ENCODE results near the gene EREG. TPM values are rescaled to one million over a fixed set of nuclear protein-coding genes. Genes with fewer than 3 reads are reported as not detected.

The EREG gene
- total and polyA plus RNA-seq, 2 donors = 0.05 to 0.48 TPM

DNA sequence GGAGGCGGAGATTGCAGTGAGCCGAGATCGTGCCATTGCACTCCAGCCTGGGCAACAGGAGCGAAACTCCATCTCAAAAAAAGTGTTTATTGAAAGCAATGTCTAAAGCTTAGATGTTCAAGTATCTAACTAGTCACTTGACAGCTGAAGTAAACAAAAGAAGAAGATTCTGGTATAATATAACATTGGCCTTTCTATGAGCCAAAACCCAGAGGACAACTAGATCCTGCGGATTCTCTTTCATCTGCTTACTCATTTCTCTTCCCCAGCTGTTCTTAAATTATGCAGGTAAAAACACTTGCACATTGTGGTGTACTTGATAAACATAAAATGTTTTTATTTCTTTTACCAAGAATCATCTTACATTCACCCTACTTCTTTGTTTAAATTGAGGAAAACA lies 55.9 kb downstream of the EREG start:
- DNase-seq (ENCODE audit: low read depth in 6 of 9, low spot score in 9 of 9) = no peak
- 75% methylated on average over 5 of the region's 5 CpGs for WGBS
- Histone ChIP-seq H3K36me3 (ENCODE audit: control insufficient read depth in 2 of 2, insufficient read depth in 2 of 2, low read length in 1 of 2) (no peaks in the 10 kb centered on the region), H3K4me1 (ENCODE audit: control insufficient read depth in 2 of 2, insufficient read depth in 2 of 2, low read length in 2 of 2) (no peaks in the 10 kb centered on the region), H3K9me3 (ENCODE audit: control insufficient read depth in 2 of 2, insufficient read depth in 1 of 2, low read length in 1 of 2) (no peaks in the 10 kb centered on the region), H3K27me3 (ENCODE audit: control insufficient read depth in 2 of 2, insufficient read depth in 1 of 2, low read length in 1 of 2) (no peaks in the 10 kb centered on the region), H3K27ac (ENCODE audit: low read depth in 1 of 2, low read length in 1 of 2) (no peak overlapping the region), H3K4me3 (ENCODE audit: low read length in 2 of 2) (no peak overlapping the region)

- no peaks in the 10 kb centered on the region for H3K9me3 ChIP-seq (ENCODE audit: control insufficient read depth in 2 of 2, insufficient read depth in 1 of 2, low read length in 1 of 2)
- H3K4me1 ChIP-seq (ENCODE audit: control insufficient read depth in 2 of 2, insufficient read depth in 2 of 2, low read length in 2 of 2) = no peaks in the 10 kb centered on the region
- DNase-seq (ENCODE audit: low read depth in 6 of 9, low spot score in 9 of 9) = no peak
- no peak overlapping the region for H3K4me3 ChIP-seq (ENCODE audit: low read length in 2 of 2)
- no peaks in the 10 kb centered on the region for H3K27me3 ChIP-seq (ENCODE audit: control insufficient read depth in 2 of 2, insufficient read depth in 1 of 2, low read length in 1 of 2)
- H3K36me3 ChIP-seq (ENCODE audit: control insufficient read depth in 2 of 2, insufficient read depth in 2 of 2, low read length in 1 of 2) = no peaks in the 10 kb centered on the region
- 94% methylated on average over 1 of the region's 1 CpG for WGBS
- H3K27ac ChIP-seq (ENCODE audit: low read depth in 1 of 2, low read length in 1 of 2) = no peak overlapping the region
Observed at GRCh38 chr4:74423104-74423503, 58.2 kb downstream of the EREG start.

- no peak for DNase-seq (ENCODE audit: low read depth in 6 of 9, low spot score in 9 of 9)
- H3K4me1 ChIP-seq (ENCODE audit: control insufficient read depth in 2 of 2, insufficient read depth in 2 of 2, low read length in 2 of 2) = no peaks in the 10 kb centered on the region
- H3K4me3 ChIP-seq (ENCODE audit: low read length in 2 of 2) = no peak overlapping the region
- H3K27me3 ChIP-seq (ENCODE audit: control insufficient read depth in 2 of 2, insufficient read depth in 1 of 2, low read length in 1 of 2) = no peaks in the 10 kb centered on the region
- H3K36me3 ChIP-seq (ENCODE audit: control insufficient read depth in 2 of 2, insufficient read depth in 2 of 2, low read length in 1 of 2) = no peaks in the 10 kb centered on the region
- H3K27ac ChIP-seq (ENCODE audit: low read depth in 1 of 2, low read length in 1 of 2) = no peak overlapping the region
- 99% methylated on average over 2 of the region's 2 CpGs for WGBS
- no peaks in the 10 kb centered on the region for H3K9me3 ChIP-seq (ENCODE audit: control insufficient read depth in 2 of 2, insufficient read depth in 1 of 2, low read length in 1 of 2)
Observed at GRCh38 chr4:74424111-74424510, 59.2 kb downstream of the EREG start.

DNA sequence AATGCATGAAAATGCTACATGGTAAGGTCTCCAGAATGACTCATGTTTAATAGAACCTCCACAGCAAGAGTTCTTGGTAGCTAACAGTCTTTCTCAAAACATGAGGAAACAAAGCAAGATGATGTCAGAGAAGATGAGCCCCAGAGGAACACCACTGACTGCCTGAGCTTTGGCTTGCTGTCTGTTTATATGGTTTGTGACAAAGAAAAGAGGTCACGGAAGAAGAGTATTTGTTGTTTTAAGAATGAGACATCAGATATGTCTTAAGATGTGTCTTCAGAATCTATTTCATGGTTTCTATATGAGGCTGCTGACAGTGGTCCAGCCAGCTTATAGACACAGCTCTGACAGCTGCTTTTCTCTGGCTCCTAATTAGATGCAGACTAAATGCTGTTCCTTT lies 61.2 kb downstream of the EREG start:
- Histone ChIP-seq H3K36me3 (ENCODE audit: control insufficient read depth in 2 of 2, insufficient read depth in 2 of 2, low read length in 1 of 2) (no peaks in the 10 kb centered on the region), H3K9me3 (ENCODE audit: control insufficient read depth in 2 of 2, insufficient read depth in 1 of 2, low read length in 1 of 2) (no peaks in the 10 kb centered on the region), H3K4me1 (ENCODE audit: control insufficient read depth in 2 of 2, insufficient read depth in 2 of 2, low read length in 2 of 2) (no peaks in the 10 kb centered on the region), H3K27ac (ENCODE audit: low read depth in 1 of 2, low read length in 1 of 2) (no peak overlapping the region), H3K4me3 (ENCODE audit: low read length in 2 of 2) (no peak overlapping the region), H3K27me3 (ENCODE audit: control insufficient read depth in 2 of 2, insufficient read depth in 1 of 2, low read length in 1 of 2) (no peaks in the 10 kb centered on the region)
- 100% methylated on average over 1 of the region's 1 CpG for WGBS
- no peak for DNase-seq (ENCODE audit: low read depth in 6 of 9, low spot score in 9 of 9)

DNA sequence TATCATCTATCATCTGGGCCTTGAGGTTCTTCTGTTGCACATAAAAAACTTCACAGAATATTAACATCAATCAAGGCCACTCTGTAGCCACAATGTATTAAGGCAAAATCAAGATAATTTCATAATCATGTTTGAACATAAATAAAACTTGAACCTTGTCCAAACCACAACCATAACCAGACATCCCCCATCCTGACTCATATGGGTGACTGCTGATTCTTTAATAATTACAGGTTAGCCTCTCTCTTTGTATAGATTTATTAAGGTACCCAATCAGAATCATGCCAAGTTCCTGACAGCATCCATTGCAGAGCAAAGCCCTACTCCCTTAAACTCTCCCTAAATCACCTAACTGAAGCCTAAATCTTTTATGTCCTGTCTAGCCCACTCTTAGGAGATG lies 63.3 kb downstream of the EREG start:
- Histone ChIP-seq H3K9me3 (ENCODE audit: control insufficient read depth in 2 of 2, insufficient read depth in 1 of 2, low read length in 1 of 2) (no peaks in the 10 kb centered on the region), H3K27ac (ENCODE audit: low read depth in 1 of 2, low read length in 1 of 2) (no peak overlapping the region), H3K27me3 (ENCODE audit: control insufficient read depth in 2 of 2, insufficient read depth in 1 of 2, low read length in 1 of 2) (no peaks in the 10 kb centered on the region), H3K4me1 (ENCODE audit: control insufficient read depth in 2 of 2, insufficient read depth in 2 of 2, low read length in 2 of 2) (no peaks in the 10 kb centered on the region), H3K36me3 (ENCODE audit: control insufficient read depth in 2 of 2, insufficient read depth in 2 of 2, low read length in 1 of 2) (no peaks in the 10 kb centered on the region), H3K4me3 (ENCODE audit: low read length in 2 of 2) (no peak overlapping the region)
- no peak for DNase-seq (ENCODE audit: low read depth in 6 of 9, low spot score in 9 of 9)

DNA sequence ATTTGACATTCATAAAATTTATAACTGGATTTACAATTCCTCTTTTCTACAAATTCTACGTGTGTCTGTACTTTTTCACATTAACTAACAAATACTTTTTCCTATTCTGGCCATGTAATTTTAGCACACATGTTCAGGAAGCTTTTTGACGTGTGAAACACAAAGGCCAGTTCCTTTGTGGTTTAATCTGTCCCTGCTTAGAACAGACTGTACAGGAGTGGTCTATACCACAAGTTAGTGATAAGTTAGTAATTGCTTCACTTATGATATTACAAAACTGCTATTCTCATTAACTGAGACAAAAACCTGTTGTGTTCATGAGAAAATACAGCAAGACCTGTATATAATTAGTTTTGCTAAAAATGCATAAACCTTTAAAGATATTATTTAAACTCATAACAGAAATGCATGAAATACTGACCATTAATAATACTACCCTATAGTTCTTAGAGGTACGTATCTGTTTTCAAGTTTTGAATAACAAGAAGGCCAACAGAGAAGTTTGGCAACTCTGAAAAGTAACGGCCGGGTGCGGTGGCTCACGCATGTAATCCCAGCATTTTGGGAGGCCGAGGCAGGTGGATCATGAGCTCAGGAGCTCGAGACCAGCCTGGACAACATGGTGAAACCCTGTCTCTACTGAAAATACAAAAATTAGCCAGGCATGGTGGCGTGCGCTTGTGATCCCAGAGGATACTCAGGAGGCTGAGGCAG lies 66.3 kb downstream of the EREG start:
- Histone ChIP-seq H3K36me3 (ENCODE audit: control insufficient read depth in 2 of 2, insufficient read depth in 2 of 2, low read length in 1 of 2) (no peaks in the 10 kb centered on the region), H3K27me3 (ENCODE audit: control insufficient read depth in 2 of 2, insufficient read depth in 1 of 2, low read length in 1 of 2) (no peaks in the 10 kb centered on the region), H3K4me1 (ENCODE audit: control insufficient read depth in 2 of 2, insufficient read depth in 2 of 2, low read length in 2 of 2) (no peaks in the 10 kb centered on the region), H3K4me3 (ENCODE audit: low read length in 2 of 2) (no peak overlapping the region), H3K9me3 (ENCODE audit: control insufficient read depth in 2 of 2, insufficient read depth in 1 of 2, low read length in 1 of 2) (no peaks in the 10 kb centered on the region), H3K27ac (ENCODE audit: low read depth in 1 of 2, low read length in 1 of 2) (no peak overlapping the region)
- 55% methylated on average over 11 of the region's 11 CpGs for WGBS
- DNase-seq (ENCODE audit: low read depth in 6 of 9, low spot score in 9 of 9) = no peak

- Histone ChIP-seq H3K27me3 (ENCODE audit: control insufficient read depth in 2 of 2, insufficient read depth in 1 of 2, low read length in 1 of 2) (no peaks in the 10 kb centered on the region), H3K4me1 (ENCODE audit: control insufficient read depth in 2 of 2, insufficient read depth in 2 of 2, low read length in 2 of 2) (no peaks in the 10 kb centered on the region), H3K36me3 (ENCODE audit: control insufficient read depth in 2 of 2, insufficient read depth in 2 of 2, low read length in 1 of 2) (no peaks in the 10 kb centered on the region), H3K27ac (ENCODE audit: low read depth in 1 of 2, low read length in 1 of 2) (no peak overlapping the region), H3K4me3 (ENCODE audit: low read length in 2 of 2) (no peak overlapping the region), H3K9me3 (ENCODE audit: control insufficient read depth in 2 of 2, insufficient read depth in 1 of 2, low read length in 1 of 2) (peaks cover 0 to 3% of the 10 kb centered on the region in 2 donors)
- no peak for DNase-seq (ENCODE audit: low read depth in 6 of 9, low spot score in 9 of 9)
- WGBS = 96% methylated on average over 2 of the region's 2 CpGs
Observed at GRCh38 chr4:74433043-74433442, 68.1 kb downstream of the EREG start.

DNA sequence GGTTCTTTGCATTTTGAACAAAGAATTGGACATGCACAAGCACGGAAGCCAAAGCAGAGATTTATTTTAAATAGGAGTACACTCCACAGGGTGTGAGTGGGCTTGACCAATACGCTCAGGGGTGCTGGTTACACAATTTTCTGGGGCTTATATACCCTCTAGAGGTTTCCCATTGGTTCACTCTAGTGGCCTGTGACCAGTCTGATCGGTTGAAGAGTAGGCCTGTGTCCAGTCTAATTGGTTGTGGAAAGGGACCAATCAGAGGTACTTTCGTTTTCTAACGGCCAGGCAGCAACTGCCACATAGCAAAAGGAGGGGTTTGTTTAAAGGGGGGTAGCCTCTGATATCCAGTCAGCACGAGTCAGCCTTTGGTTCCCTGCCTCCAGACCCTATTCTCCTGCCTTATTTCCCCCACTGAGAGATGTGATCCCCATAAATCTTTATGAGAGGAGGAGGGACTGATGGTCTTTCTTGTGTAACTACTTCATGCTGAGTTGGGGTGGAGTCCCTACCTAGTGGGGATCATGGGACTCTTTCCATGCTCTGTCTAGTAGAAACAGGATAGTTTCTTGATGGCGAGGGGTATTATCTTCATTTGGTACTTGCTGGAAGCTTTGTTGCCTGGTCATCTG lies 68.7 kb downstream of the EREG start:
- WGBS = 81% methylated on average over 7 of the region's 7 CpGs
- Histone ChIP-seq H3K4me1 (ENCODE audit: control insufficient read depth in 2 of 2, insufficient read depth in 2 of 2, low read length in 2 of 2) (no peaks in the 10 kb centered on the region), H3K27me3 (ENCODE audit: control insufficient read depth in 2 of 2, insufficient read depth in 1 of 2, low read length in 1 of 2) (no peaks in the 10 kb centered on the region), H3K36me3 (ENCODE audit: control insufficient read depth in 2 of 2, insufficient read depth in 2 of 2, low read length in 1 of 2) (no peaks in the 10 kb centered on the region), H3K27ac (ENCODE audit: low read depth in 1 of 2, low read length in 1 of 2) (no peak overlapping the region), H3K4me3 (ENCODE audit: low read length in 2 of 2) (no peak overlapping the region), H3K9me3 (ENCODE audit: control insufficient read depth in 2 of 2, insufficient read depth in 1 of 2, low read length in 1 of 2) (peaks cover 0 to 3% of the 10 kb centered on the region in 2 donors)
- DNase-seq (ENCODE audit: low read depth in 6 of 9, low spot score in 9 of 9) = no peak

DNA sequence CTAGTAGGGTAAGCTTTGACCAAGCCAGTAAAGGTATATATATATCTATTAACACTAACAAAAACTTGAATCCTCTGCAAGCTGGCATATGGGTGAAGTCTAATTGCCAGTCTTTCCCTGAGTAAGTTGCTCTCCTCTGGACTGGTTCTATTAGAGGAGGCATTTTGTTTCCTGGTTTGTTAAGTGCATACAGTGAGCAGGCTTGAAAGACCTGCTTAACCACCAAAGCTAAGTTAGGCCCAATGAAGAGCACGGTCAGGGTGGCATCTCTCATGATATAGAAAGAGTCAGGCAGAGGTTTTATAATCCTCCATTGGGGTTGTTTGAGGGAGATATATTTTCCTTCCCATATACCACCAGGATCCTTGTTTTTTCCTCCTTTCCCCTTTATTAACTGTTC lies 70.4 kb downstream of the EREG start:
- Histone ChIP-seq H3K4me3 (ENCODE audit: low read length in 2 of 2) (no peak overlapping the region), H3K9me3 (ENCODE audit: control insufficient read depth in 2 of 2, insufficient read depth in 1 of 2, low read length in 1 of 2) (peaks cover 0 to 3% of the 10 kb centered on the region in 2 donors), H3K4me1 (ENCODE audit: control insufficient read depth in 2 of 2, insufficient read depth in 2 of 2, low read length in 2 of 2) (no peaks in the 10 kb centered on the region), H3K27me3 (ENCODE audit: control insufficient read depth in 2 of 2, insufficient read depth in 1 of 2, low read length in 1 of 2) (no peaks in the 10 kb centered on the region), H3K27ac (ENCODE audit: low read depth in 1 of 2, low read length in 1 of 2) (no peak overlapping the region), H3K36me3 (ENCODE audit: control insufficient read depth in 2 of 2, insufficient read depth in 2 of 2, low read length in 1 of 2) (no peaks in the 10 kb centered on the region)
- 97% methylated on average over 1 of the region's 1 CpG for WGBS
- DNase-seq (ENCODE audit: low read depth in 6 of 9, low spot score in 9 of 9) = no peak

All from thymus (tissue), 11 donors.